Gastrocnemius medialis (tissue), 4 donors: ENCODE measurements around the gene HOXC11. TPM values are rescaled to one million over a fixed set of nuclear protein-coding genes. Genes with fewer than 3 reads are reported as not detected.

Experiments used
- ATAC-seq, 2 donors: fragments of 150-250 bp; one replicate each; pipeline ENCODE4 v1.9.1; 2016
- DNase-seq, 2 donors: peaks; one replicate each; pipeline ENCODE4 v3.0.0-alpha.2; 2019
- H3K27ac ChIP-seq, 4 donors: fragments of 200-600 bp; sonication (generic); 1 replicate in 1 of 4; 2 replicates in 3 of 4; pipeline ENCODE4 v1.5.1; 2016 to 2018; ENCODE audit warnings: mild to moderate bottlenecking in 2 of 4, moderate library complexity in 1 of 4
- H3K27me3 ChIP-seq, 3 donors: fragments of 200-600 bp; sonication (generic) in 2 of 3; 1 replicate in 1 of 3; 2 replicates in 2 of 3; pipeline versions ENCODE4 v1.5.1 to v1.6.0; 2016 to 2019; ENCODE audit warnings: mild to moderate bottlenecking in 1 of 3, moderate library complexity in 1 of 3
- H3K36me3 ChIP-seq, 2 donors: fragments of 200-600 bp; sonication (generic) in 1 of 2; one replicate each; pipeline ENCODE4 v1.5.1; 2017 to 2018
- H3K4me1 ChIP-seq, 2 donors: fragments of 200-600 bp; sonication (generic) in 1 of 2; one replicate each; pipeline ENCODE4 v1.5.1; 2016 to 2017; ENCODE audit warnings: mild to moderate bottlenecking in 2 of 2
- H3K4me3 ChIP-seq, 4 donors: fragments of 200-600 bp; sonication (generic) in 3 of 4; 1 replicate in 1 of 4; 2 replicates in 3 of 4; pipeline ENCODE4 v1.5.1; 2016 to 2019; ENCODE audit warnings: mild to moderate bottlenecking in 2 of 4
- H3K9me3 ChIP-seq, 3 donors: fragments of 200-600 bp; sonication (generic) in 2 of 3; 1 replicate in 1 of 3; 2 replicates in 2 of 3; pipeline ENCODE4 v1.5.1; 2016 to 2019
- POLR2A ChIP-seq, 2 donors: fragments of 450-650 bp; IDR thresholded peaks; one replicate each; pipeline ENCODE4 v1.6.1; 2017; ENCODE audit warnings: antibody characterized with exemption in 2 of 2, mild to moderate bottlenecking in 2 of 2, moderate library complexity in 2 of 2
- in situ Hi-C, 4 donors: fragments of 200-750 bp; cut with MboI; loops; one replicate each; pipeline versions ENCODE4 v1.15.0 to v1.8.0; 2017; ENCODE audit warnings: low sequenced_read_pairs in 4 of 4
- intact Hi-C: fragments of 100-400 bp; cut with DNase I; formaldehyde crosslinking; loops from one replicate; pipeline ENCODE4 v1.15.1; 2023; ENCODE audit warnings: low total_unique reads
- total RNA-seq, 4 donors: library from RNA; depleted of rRNA; stranded (reverse); fragments of >200 nt; gene quantifications; one replicate each; pipeline versions ENCODE4 v1.1.0 to v1.2.3, GENCODE V29; 2016
- TF ChIP-seq, protein P1 (sequence below), 5 experiments: fragments of 450-650 bp in 3 of 5; fragments of 200-600 bp in 2 of 5; sonication (generic) in 2 of 5; IDR thresholded peaks in 4 of 5; conservative IDR thresholded peaks in 1 of 5; 1 replicate in 4 of 5; 2 replicates in 1 of 5; pipeline ENCODE4 v1.5.1; 2016 to 2019; ENCODE audit warnings: antibody characterized with exemption in 5 of 5, mild to moderate bottlenecking in 3 of 5, moderate library complexity in 3 of 5

The HOXC11 gene
- total RNA-seq, 4 donors from 2014 or later, result 0.24 to 1.1 (median 0.44) TPM

DNA sequence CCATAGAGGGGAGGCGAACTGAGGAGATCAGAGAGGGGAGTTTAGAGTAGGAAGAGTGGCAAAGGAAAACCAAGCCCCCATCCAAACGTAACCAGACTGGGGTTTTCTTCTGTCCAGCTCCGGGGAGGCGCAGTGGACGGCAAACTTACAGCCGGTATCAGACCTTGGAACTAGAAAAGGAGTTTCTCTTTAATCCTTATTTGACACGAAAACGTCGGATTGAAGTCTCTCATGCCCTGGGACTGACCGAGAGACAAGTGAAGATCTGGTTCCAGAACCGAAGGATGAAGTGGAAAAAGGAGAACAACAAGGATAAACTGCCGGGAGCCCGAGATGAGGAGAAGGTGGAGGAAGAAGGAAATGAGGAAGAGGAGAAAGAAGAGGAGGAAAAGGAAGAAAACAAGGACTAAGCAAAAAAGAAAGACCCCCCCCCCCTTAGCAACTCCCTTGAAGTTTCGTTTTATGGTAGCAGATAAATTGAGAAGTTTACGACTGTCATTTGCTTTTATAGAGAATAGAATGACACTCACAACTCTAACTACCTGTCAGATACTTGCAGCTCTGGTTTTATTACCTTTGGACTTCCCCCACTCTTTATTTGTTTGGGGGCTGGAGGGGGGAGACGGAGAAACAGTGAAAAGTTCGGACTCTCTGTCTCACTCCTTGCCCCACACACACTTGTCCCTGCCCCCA lies 38.2 kb downstream of the HOXC11 start:
- intact Hi-C loops (loop anchor here (5.0 kb wide), 1 partner anchor 514 kb away; the partner anchor contains the start of gene MAP3K12), in situ Hi-C loops (loop anchor here in 2 of 4 donors (10.0 to 25.0 kb wide), 2 partner anchors 194 to 351 kb away; partner anchors contain the start of gene GPR84 (in 2 of the 2))
- Histone ChIP-seq H3K4me3 (peak overlapping the region; percentile 62 to 81 (median 64)), H3K9me3 (no peaks in the 10 kb centered on the region), H3K36me3 (no peaks in the 10 kb centered on the region), H3K27ac (peak overlapping the region; percentile 94 to 100 (median 98)), H3K27me3 (no peaks in the 10 kb centered on the region), H3K4me1 (peaks cover 51 to 62% of the 10 kb centered on the region in 2 donors)
- ATAC-seq, result no peak
- no peak for DNase-seq
- TF ChIP-seq, protein P1, sequence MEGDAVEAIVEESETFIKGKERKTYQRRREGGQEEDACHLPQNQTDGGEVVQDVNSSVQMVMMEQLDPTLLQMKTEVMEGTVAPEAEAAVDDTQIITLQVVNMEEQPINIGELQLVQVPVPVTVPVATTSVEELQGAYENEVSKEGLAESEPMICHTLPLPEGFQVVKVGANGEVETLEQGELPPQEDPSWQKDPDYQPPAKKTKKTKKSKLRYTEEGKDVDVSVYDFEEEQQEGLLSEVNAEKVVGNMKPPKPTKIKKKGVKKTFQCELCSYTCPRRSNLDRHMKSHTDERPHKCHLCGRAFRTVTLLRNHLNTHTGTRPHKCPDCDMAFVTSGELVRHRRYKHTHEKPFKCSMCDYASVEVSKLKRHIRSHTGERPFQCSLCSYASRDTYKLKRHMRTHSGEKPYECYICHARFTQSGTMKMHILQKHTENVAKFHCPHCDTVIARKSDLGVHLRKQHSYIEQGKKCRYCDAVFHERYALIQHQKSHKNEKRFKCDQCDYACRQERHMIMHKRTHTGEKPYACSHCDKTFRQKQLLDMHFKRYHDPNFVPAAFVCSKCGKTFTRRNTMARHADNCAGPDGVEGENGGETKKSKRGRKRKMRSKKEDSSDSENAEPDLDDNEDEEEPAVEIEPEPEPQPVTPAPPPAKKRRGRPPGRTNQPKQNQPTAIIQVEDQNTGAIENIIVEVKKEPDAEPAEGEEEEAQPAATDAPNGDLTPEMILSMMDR (IDR thresholded peaks at IDR 0.05 in 4 of 5, conservative IDR thresholded peaks at IDR 0.05 in 1 of 5), result no peak
- TF ChIP-seq POLR2A (IDR thresholded peaks at IDR 0.05), result no peak

DNA sequence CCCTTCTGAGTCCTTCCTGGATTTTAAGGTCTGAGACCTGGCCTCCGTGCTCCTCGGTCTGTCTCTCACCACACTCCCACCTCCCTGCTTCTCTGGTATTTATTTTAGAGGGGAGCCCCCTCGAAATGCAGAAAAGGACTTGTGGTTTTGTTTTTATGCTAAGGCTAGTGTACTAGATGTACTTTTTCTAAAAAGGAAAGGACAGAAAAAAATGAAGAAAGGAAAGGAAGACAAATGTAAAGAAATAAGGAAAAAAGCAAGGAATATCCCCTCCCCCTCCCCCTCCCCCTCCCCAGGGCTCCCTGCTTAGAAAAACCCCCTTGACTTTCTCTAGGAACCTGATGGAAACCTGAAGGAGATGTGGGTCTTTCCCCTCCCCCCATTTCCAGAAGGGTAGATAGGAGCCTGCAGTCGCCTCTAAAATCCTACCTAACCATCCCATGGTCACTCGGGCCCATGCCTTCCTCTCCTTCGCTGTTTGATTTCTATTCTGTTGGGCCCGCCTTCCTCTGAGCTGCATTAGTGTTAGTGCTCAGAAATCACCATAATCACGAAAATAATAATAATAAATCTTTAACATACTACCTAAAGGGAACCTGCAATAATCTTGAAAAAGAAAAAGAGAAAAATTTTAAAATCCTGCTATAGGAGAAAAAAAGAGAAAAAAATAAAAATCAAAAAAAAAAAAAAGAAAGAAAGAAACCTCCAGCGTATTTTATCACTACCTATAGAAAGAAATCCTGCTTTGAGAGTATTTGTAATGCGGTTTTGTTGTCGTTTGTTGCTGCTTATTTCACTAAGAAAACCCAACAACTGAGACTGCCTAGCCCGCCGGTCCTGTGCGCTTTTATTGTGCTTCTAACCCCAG lies 39.0 kb downstream of the HOXC11 start:
- Histone ChIP-seq H3K36me3 (no peaks in the 10 kb centered on the region), H3K4me3 (peak overlapping the region; percentile 62 to 81 (median 64)), H3K27me3 (no peaks in the 10 kb centered on the region), H3K4me1 (peaks cover 44 to 57% of the 10 kb centered on the region in 2 donors), H3K27ac (peak overlapping the region; percentile 94 to 100 (median 98)), H3K9me3 (no peaks in the 10 kb centered on the region)
- TF ChIP-seq, protein P1 (IDR thresholded peaks at IDR 0.05 in 4 of 5, conservative IDR thresholded peaks at IDR 0.05 in 1 of 5), result no peak
- TF ChIP-seq POLR2A (IDR thresholded peaks at IDR 0.05), result no peak
- intact Hi-C loops, result loop anchor here (5.0 kb wide), 1 partner anchor 515 kb away; the partner anchor contains the start of gene MAP3K12
- in situ Hi-C loops, result loop anchor here in 2 of 4 donors (10.0 to 25.0 kb wide), 2 partner anchors 193 to 350 kb away; partner anchors contain the start of gene GPR84 (in 2 of the 2)
- ATAC-seq (no peak), DNase-seq (no peak)

DNA sequence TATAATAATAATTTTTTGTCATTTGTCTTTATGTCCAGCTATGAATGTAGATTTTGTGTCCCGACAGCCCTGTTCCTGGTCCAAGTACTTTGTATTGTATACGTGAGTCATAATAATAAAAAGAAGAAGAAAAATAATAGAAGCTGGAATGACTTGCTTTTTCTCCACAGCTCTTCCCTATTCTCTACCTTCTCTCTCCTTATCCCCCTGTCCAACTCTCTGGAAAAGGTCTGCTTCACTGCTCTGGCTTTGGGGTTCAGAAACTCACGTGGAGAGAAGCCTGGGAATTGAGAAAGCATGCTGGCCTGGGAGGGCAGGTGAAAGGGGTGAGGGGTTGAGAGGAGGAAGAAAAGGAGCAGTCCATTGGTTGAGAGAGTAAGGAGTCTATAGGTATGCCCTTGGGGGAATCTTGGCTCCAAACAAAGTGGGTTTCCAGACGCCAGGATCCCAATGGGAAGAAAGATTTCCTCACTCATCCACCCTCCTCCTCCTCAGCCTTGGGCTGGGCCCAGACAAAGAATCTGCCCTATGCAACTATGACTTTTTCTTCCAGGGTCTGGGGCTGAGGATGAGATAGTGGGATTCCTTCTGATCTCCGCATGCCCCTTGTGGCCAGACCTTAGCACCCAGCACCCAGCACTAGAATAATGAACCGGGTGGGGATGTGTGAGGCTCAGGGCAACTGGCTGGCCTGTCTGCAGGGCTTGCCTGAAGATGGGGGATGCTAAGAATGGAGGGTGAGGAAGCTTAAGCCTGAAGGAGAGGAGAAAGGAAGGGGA lies 39.9 kb downstream of the HOXC11 start:
- peaks cover 37 to 52% of the 10 kb centered on the region in 2 donors for H3K4me1 ChIP-seq
- no peaks in the 10 kb centered on the region for H3K27me3 ChIP-seq
- no peak overlapping the region for H3K4me3 ChIP-seq
- intact Hi-C loops, result loop anchor here (5.0 kb wide), 1 partner anchor 516 kb away; the partner anchor contains the start of gene MAP3K12
- ATAC-seq (no peak), DNase-seq (no peak)
- TF ChIP-seq, protein P1 (IDR thresholded peaks at IDR 0.05 in 4 of 5, conservative IDR thresholded peaks at IDR 0.05 in 1 of 5), result no peak
- TF ChIP-seq POLR2A (IDR thresholded peaks at IDR 0.05), result no peak
- in situ Hi-C loops, result loop anchor here in 2 of 4 donors (10.0 to 25.0 kb wide), 2 partner anchors 192 to 349 kb away; partner anchors contain the start of gene GPR84 (in 2 of the 2)
- peak overlapping the region; percentile 94 to 100 (median 98) for H3K27ac ChIP-seq
- H3K9me3 ChIP-seq, result no peaks in the 10 kb centered on the region
- no peaks in the 10 kb centered on the region for H3K36me3 ChIP-seq
